GM23338 (cell line): ENCODE data around the gene RNU1-2.

Experiments used
- CREB1 ChIP-seq: fragments of 250-450 bp; sonication (Bioruptor Pico); IDR thresholded peaks from 2 replicates; pipeline ENCODE4 v1.5.0; 2020; ENCODE audit warnings: low read depth, mild to moderate bottlenecking, moderate library complexity
- EZH2 ChIP-seq: fragments of 200-600 bp; sonication (generic); IDR thresholded peaks from one replicate; pipeline ENCODE4 v1.8.0; 2017; ENCODE audit warnings: antibody characterized with exemption, mild to moderate bottlenecking, low read depth; ENCODE audit not compliant: unreplicated experiment
- EZH2phosphoT487 ChIP-seq: fragments of 200-600 bp; sonication (generic); IDR thresholded peaks from one replicate; pipeline ENCODE4 v1.8.1; 2018; ENCODE audit warnings: antibody characterized with exemption; ENCODE audit not compliant: unreplicated experiment
- JUNB ChIP-seq: IDR thresholded peaks from one replicate; pipeline ENCODE4 v1.6.1; 2016; ENCODE audit warnings: antibody characterized with exemption; ENCODE audit not compliant: unreplicated experiment
- NANOG ChIP-seq: IDR thresholded peaks from 2 replicates; pipeline ENCODE4 v1.6.1; 2016; ENCODE audit warnings: antibody characterized with exemption, borderline replicate concordance
- POLR2AphosphoS5 ChIP-seq: IDR thresholded peaks from 2 replicates; pipeline ENCODE4 v1.6.1; 2016; ENCODE audit warnings: antibody characterized with exemption, low read depth
- STAT1 ChIP-seq: IDR thresholded peaks from one replicate; pipeline ENCODE4 v1.6.1; 2016; ENCODE audit warnings: antibody characterized with exemption; ENCODE audit not compliant: unreplicated experiment
- ZNF331 ChIP-seq: fragments of 250-450 bp; sonication (Bioruptor Pico); IDR thresholded peaks from 2 replicates; pipeline ENCODE4 v1.5.0; 2020; ENCODE audit warnings: low read depth, mild to moderate bottlenecking, moderate library complexity
- TF ChIP-seq, protein P1 (sequence below): IDR thresholded peaks from one replicate; pipeline ENCODE4 v1.6.1; 2018; ENCODE audit warnings: antibody characterized with exemption; ENCODE audit not compliant: unreplicated experiment
- TF ChIP-seq, protein P2 (sequence below), 2 experiments: fragments of 200-600 bp in 1 of 2; sonication (generic) in 1 of 2; conservative IDR thresholded peaks; 2 replicates each; pipeline versions ENCODE4 v1.5.1 to v1.6.1; 2016 to 2017; ENCODE audit warnings: antibody characterized with exemption in 2 of 2, low read depth in 2 of 2, mild to moderate bottlenecking in 2 of 2, moderate library complexity in 1 of 2
- TF ChIP-seq, protein P3 (sequence below): IDR thresholded peaks from 2 replicates; pipeline ENCODE4 v1.6.1; 2016; ENCODE audit warnings: antibody characterized with exemption
- TF ChIP-seq, protein P4 (sequence below): fragments of 250-450 bp; sonication (Bioruptor Pico); IDR thresholded peaks from 2 replicates; pipeline ENCODE4 v1.5.0; 2020; ENCODE audit warnings: mild to moderate bottlenecking, moderate library complexity

DNA sequence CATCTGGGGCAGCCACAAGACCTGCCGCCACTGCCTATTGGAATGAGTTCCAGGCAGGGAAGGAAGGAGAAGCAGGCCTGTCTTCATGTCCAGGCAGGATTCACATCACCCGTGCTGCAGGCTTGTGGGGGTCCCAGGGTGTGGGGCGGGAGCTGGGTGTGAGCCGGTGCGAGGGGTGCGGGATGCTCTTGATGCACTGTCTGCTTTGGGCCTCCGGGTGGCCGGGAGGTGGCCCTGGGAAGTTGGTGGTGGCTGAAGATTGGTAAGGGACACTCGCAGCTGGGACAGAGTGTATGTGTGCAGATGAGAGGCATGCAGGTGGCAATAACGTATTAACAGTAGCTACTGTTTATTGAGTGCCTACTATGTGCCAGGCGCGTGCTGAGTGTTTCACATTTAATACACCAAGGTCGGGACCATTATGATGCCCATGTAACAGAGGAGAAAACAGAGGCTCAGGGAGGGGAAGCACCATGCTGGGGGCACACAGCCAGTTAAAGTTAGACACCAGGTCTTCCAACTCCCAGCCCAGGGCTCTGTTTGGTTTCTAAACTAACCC is 29.2 kb downstream of the RNU1-2 start:
- TF ChIP-seq, protein P1, sequence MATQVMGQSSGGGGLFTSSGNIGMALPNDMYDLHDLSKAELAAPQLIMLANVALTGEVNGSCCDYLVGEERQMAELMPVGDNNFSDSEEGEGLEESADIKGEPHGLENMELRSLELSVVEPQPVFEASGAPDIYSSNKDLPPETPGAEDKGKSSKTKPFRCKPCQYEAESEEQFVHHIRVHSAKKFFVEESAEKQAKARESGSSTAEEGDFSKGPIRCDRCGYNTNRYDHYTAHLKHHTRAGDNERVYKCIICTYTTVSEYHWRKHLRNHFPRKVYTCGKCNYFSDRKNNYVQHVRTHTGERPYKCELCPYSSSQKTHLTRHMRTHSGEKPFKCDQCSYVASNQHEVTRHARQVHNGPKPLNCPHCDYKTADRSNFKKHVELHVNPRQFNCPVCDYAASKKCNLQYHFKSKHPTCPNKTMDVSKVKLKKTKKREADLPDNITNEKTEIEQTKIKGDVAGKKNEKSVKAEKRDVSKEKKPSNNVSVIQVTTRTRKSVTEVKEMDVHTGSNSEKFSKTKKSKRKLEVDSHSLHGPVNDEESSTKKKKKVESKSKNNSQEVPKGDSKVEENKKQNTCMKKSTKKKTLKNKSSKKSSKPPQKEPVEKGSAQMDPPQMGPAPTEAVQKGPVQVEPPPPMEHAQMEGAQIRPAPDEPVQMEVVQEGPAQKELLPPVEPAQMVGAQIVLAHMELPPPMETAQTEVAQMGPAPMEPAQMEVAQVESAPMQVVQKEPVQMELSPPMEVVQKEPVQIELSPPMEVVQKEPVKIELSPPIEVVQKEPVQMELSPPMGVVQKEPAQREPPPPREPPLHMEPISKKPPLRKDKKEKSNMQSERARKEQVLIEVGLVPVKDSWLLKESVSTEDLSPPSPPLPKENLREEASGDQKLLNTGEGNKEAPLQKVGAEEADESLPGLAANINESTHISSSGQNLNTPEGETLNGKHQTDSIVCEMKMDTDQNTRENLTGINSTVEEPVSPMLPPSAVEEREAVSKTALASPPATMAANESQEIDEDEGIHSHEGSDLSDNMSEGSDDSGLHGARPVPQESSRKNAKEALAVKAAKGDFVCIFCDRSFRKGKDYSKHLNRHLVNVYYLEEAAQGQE, result no peak
- TF ChIP-seq, protein P2, sequence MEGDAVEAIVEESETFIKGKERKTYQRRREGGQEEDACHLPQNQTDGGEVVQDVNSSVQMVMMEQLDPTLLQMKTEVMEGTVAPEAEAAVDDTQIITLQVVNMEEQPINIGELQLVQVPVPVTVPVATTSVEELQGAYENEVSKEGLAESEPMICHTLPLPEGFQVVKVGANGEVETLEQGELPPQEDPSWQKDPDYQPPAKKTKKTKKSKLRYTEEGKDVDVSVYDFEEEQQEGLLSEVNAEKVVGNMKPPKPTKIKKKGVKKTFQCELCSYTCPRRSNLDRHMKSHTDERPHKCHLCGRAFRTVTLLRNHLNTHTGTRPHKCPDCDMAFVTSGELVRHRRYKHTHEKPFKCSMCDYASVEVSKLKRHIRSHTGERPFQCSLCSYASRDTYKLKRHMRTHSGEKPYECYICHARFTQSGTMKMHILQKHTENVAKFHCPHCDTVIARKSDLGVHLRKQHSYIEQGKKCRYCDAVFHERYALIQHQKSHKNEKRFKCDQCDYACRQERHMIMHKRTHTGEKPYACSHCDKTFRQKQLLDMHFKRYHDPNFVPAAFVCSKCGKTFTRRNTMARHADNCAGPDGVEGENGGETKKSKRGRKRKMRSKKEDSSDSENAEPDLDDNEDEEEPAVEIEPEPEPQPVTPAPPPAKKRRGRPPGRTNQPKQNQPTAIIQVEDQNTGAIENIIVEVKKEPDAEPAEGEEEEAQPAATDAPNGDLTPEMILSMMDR (conservative IDR thresholded peaks at IDR 0.05; ENCODE audit: low read depth in 2 of 2), result peak; percentile 21 to 28; a peak in 2 of 4 replicates
- no peak for TF ChIP-seq POLR2AphosphoS5
- TF ChIP-seq, protein P3, sequence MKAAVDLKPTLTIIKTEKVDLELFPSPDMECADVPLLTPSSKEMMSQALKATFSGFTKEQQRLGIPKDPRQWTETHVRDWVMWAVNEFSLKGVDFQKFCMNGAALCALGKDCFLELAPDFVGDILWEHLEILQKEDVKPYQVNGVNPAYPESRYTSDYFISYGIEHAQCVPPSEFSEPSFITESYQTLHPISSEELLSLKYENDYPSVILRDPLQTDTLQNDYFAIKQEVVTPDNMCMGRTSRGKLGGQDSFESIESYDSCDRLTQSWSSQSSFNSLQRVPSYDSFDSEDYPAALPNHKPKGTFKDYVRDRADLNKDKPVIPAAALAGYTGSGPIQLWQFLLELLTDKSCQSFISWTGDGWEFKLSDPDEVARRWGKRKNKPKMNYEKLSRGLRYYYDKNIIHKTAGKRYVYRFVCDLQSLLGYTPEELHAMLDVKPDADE, result no peak
- no peak for TF ChIP-seq CREB1 (CRISPR knock-in tag)
- no peak for TF ChIP-seq EZH2
- no peak for TF ChIP-seq JUNB
- no peak for TF ChIP-seq STAT1
- no peak for TF ChIP-seq EZH2phosphoT487
- no peak for TF ChIP-seq NANOG
- TF ChIP-seq, protein P4, sequence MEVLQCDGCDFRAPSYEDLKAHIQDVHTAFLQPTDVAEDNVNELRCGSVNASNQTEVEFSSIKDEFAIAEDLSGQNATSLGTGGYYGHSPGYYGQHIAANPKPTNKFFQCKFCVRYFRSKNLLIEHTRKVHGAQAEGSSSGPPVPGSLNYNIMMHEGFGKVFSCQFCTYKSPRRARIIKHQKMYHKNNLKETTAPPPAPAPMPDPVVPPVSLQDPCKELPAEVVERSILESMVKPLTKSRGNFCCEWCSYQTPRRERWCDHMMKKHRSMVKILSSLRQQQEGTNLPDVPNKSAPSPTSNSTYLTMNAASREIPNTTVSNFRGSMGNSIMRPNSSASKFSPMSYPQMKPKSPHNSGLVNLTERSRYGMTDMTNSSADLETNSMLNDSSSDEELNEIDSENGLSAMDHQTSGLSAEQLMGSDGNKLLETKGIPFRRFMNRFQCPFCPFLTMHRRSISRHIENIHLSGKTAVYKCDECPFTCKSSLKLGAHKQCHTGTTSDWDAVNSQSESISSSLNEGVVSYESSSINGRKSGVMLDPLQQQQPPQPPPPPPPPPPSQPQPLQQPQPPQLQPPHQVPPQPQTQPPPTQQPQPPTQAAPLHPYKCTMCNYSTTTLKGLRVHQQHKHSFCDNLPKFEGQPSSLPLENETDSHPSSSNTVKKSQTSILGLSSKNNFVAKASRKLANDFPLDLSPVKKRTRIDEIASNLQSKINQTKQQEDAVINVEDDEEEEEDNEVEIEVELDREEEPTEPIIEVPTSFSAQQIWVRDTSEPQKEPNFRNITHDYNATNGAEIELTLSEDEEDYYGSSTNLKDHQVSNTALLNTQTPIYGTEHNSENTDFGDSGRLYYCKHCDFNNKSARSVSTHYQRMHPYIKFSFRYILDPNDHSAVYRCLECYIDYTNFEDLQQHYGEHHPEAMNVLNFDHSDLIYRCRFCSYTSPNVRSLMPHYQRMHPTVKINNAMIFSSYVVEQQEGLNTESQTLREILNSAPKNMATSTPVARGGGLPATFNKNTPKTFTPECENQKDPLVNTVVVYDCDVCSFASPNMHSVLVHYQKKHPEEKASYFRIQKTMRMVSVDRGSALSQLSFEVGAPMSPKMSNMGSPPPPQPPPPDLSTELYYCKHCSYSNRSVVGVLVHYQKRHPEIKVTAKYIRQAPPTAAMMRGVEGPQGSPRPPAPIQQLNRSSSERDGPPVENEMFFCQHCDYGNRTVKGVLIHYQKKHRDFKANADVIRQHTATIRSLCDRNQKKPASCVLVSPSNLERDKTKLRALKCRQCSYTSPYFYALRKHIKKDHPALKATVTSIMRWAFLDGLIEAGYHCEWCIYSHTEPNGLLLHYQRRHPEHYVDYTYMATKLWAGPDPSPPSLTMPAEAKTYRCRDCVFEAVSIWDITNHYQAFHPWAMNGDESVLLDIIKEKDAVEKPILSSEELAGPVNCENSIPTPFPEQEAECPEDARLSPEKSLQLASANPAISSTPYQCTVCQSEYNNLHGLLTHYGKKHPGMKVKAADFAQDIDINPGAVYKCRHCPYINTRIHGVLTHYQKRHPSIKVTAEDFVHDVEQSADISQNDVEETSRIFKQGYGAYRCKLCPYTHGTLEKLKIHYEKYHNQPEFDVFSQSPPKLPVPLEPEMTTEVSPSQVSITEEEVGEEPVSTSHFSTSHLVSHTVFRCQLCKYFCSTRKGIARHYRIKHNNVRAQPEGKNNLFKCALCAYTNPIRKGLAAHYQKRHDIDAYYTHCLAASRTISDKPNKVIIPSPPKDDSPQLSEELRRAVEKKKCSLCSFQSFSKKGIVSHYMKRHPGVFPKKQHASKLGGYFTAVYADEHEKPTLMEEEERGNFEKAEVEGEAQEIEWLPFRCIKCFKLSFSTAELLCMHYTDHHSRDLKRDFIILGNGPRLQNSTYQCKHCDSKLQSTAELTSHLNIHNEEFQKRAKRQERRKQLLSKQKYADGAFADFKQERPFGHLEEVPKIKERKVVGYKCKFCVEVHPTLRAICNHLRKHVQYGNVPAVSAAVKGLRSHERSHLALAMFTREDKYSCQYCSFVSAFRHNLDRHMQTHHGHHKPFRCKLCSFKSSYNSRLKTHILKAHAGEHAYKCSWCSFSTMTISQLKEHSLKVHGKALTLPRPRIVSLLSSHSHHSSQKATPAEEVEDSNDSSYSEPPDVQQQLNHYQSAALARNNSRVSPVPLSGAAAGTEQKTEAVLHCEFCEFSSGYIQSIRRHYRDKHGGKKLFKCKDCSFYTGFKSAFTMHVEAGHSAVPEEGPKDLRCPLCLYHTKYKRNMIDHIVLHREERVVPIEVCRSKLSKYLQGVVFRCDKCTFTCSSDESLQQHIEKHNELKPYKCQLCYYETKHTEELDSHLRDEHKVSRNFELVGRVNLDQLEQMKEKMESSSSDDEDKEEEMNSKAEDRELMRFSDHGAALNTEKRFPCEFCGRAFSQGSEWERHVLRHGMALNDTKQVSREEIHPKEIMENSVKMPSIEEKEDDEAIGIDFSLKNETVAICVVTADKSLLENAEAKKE (CRISPR knock-in tag), result no peak
- no peak for TF ChIP-seq ZNF331
